Ishikawa (cell line): Measurements from ENCODE around the gene DMRTA2.

Experiments used
- NFIC ChIP-seq: IDR thresholded peaks from 2 replicates; pipeline ENCODE4 v1.6.1; 2012
- RAD21 ChIP-seq: IDR thresholded peaks from 2 replicates; pipeline ENCODE4 v1.6.1; 2012; ENCODE audit warnings: low read depth
- TCF12 ChIP-seq: IDR thresholded peaks from 2 replicates; pipeline ENCODE4 v1.6.1; 2012; ENCODE audit warnings: low read depth
- YY1 ChIP-seq: IDR thresholded peaks from 2 replicates; pipeline ENCODE4 v1.6.1; 2012; ENCODE audit warnings: low read depth
- ZBTB7A ChIP-seq: IDR thresholded peaks from 2 replicates; pipeline ENCODE4 v1.6.1; 2012; ENCODE audit warnings: low read depth
- TF ChIP-seq, protein P1 (sequence below): IDR thresholded peaks from 2 replicates; pipeline ENCODE4 v1.6.1; 2012
- TF ChIP-seq, protein P2 (sequence below): IDR thresholded peaks from 2 replicates; pipeline ENCODE4 v1.6.1; 2012; ENCODE audit warnings: low read depth, mild to moderate bottlenecking

DNA sequence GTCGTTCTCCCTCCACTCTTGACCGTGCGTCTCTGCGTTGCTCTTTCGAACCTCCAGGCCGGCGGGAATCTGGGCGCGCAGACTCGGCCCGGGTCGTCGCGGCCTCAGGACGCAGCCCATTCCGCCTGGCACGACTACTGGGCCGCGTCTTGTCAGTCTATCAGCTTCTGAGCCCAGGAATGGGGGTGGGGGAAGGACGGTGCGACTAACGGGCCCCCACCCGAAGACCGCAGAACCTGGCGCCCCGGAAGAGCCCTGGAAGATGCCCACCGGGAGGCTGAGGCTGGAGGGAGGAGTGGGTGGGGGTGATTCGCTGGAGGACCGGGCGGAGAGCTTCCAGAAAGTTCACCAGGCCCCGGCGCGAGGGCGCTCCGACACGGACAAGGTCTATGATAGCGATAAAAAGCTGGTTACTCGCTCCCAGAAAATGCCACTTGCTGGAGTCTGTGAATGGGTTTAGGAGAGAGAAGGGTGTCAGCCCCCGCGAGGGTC is 1.7 kb upstream of the DMRTA2 start:
- no peak for TF ChIP-seq ZBTB7A
- no peak for TF ChIP-seq TCF12
- no peak for TF ChIP-seq NFIC
- TF ChIP-seq, protein P1, sequence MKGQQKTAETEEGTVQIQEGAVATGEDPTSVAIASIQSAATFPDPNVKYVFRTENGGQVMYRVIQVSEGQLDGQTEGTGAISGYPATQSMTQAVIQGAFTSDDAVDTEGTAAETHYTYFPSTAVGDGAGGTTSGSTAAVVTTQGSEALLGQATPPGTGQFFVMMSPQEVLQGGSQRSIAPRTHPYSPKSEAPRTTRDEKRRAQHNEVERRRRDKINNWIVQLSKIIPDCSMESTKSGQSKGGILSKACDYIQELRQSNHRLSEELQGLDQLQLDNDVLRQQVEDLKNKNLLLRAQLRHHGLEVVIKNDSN = no peak
- no peak for TF ChIP-seq RAD21
- TF ChIP-seq YY1 = no peak
- TF ChIP-seq, protein P2, sequence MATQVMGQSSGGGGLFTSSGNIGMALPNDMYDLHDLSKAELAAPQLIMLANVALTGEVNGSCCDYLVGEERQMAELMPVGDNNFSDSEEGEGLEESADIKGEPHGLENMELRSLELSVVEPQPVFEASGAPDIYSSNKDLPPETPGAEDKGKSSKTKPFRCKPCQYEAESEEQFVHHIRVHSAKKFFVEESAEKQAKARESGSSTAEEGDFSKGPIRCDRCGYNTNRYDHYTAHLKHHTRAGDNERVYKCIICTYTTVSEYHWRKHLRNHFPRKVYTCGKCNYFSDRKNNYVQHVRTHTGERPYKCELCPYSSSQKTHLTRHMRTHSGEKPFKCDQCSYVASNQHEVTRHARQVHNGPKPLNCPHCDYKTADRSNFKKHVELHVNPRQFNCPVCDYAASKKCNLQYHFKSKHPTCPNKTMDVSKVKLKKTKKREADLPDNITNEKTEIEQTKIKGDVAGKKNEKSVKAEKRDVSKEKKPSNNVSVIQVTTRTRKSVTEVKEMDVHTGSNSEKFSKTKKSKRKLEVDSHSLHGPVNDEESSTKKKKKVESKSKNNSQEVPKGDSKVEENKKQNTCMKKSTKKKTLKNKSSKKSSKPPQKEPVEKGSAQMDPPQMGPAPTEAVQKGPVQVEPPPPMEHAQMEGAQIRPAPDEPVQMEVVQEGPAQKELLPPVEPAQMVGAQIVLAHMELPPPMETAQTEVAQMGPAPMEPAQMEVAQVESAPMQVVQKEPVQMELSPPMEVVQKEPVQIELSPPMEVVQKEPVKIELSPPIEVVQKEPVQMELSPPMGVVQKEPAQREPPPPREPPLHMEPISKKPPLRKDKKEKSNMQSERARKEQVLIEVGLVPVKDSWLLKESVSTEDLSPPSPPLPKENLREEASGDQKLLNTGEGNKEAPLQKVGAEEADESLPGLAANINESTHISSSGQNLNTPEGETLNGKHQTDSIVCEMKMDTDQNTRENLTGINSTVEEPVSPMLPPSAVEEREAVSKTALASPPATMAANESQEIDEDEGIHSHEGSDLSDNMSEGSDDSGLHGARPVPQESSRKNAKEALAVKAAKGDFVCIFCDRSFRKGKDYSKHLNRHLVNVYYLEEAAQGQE = no peak
